Adrenal gland (tissue), 12 donors: ENCODE measurements around the gene ATG2B. TPM values are rescaled to one million over a fixed set of nuclear protein-coding genes. Genes with fewer than 3 reads are reported as not detected.

Experiments used
- DNase-seq, 7 donors: peaks; one replicate each; pipeline ENCODE4 v3.0.0-alpha.2; 2019 to 2020
- H3K27ac ChIP-seq, 5 donors: fragments of 200-600 bp; sonication (generic) in 4 of 5; 1 replicate in 3 of 5; 2 replicates in 2 of 5; pipeline versions ENCODE4 v1.5.1 to v1.8.0; 2016 to 2020; ENCODE audit warnings: mild to moderate bottlenecking in 1 of 5
- H3K27me3 ChIP-seq: fragments of 200-600 bp; 2 replicates; pipeline ENCODE4 v1.8.0; 2021
- H3K36me3 ChIP-seq, 2 donors: fragments of 200-600 bp; replicated peaks in 1 of 2; 1 replicate in 1 of 2; 2 replicates in 1 of 2; pipeline versions ENCODE4 v1.5.1 to v1.8.0; 2018 to 2022
- H3K4me1 ChIP-seq, 2 donors: fragments of 200-600 bp; replicated peaks in 1 of 2; 1 replicate in 1 of 2; 2 replicates in 1 of 2; pipeline versions ENCODE4 v1.5.1 to v1.8.0; 2018 to 2021
- H3K4me3 ChIP-seq, 4 donors: fragments of 200-600 bp; sonication (generic) in 3 of 4; one replicate each; pipeline ENCODE4 v1.5.1; 2016 to 2018
- H3K9me3 ChIP-seq, 3 donors: fragments of 200-600 bp; sonication (generic) in 1 of 3; replicated peaks in 1 of 3; 1 replicate in 2 of 3; 2 replicates in 1 of 3; pipeline versions ENCODE4 v1.5.1 to v1.8.0; 2016 to 2021
- CTCF ChIP-seq, 6 experiments: fragments of 450-650 bp in 4 of 6; fragments of 200-600 bp in 2 of 6; sonication (generic) in 1 of 6; IDR thresholded peaks; 1 replicate in 5 of 6; 2 replicates in 1 of 6; pipeline versions ENCODE4 v1.5.1 to v1.8.0; 2016 to 2021; ENCODE audit warnings: antibody characterized with exemption in 6 of 6, mild to moderate bottlenecking in 2 of 6, moderate library complexity in 1 of 6
- POLR2A ChIP-seq, 2 donors: fragments of 450-650 bp; IDR thresholded peaks; one replicate each; pipeline ENCODE4 v1.6.1; 2017; ENCODE audit warnings: antibody characterized with exemption in 2 of 2, mild to moderate bottlenecking in 2 of 2, moderate library complexity in 1 of 2
- WGBS, 4 donors: extraction: QIAGEN DNeasy Blood & Tissue Kit in 2 of 4; methylation state at CpG; one replicate each; pipeline versions ENCODE4 v1.1.5 to v1.1.7; 2013 to 2017; 5-methylcytosine and 5-hydroxymethylcytosine counted together
- intact Hi-C, 2 donors: fragments of 100-400 bp; cut with DNase I; formaldehyde crosslinking; loops; one replicate each; pipeline versions ENCODE4 v1.14.1 to v1.15.0; 2022 to 2023
- polyA plus RNA-seq, 3 donors: library from polyadenylated mRNA; stranded (reverse); fragments of 200-250 nt in 2 of 3; fragments of 350-450 nt in 1 of 3; fragmentation: Illumina TruSeq in 1 of 3; extraction: RNeasy Lipid Tissue Mini Kit (QIAGEN cat#74804) in 1 of 3; gene quantifications; one replicate each; pipeline ENCODE4 v1.2.3, GENCODE V29; 2013 to 2014
- total RNA-seq, 9 donors: library from RNA; depleted of rRNA in 4 of 9; stranded (reverse); fragments of >200 nt in 4 of 9; fragments of 120-200 nt in 1 of 9; fragmentation: NEBNext Ultra II Directional in 1 of 9; extraction: Animal tissue kit (Norgen Biotek cat#: 25700) in 1 of 9; gene quantifications; one replicate each; pipeline versions ENCODE4 v1.1.0 to v1.2.4, GENCODE V29; 2013 to 2023
- donor health status: healthy with polysubstance abuse.
- donor health status: Bipolar disorder and iron deficiency.
- donor health status: DM: yes; HTN: yes; CAD: no.
- donor health status: DM: no; HTN: no; CAD: no.
- donor health status: DM: no; HTN: no; CAD: no.
- donor health status: DM: yes; HTN: yes; CAD: no.

ATG2B gene
- total and polyA plus RNA-seq, 12 donors, result 8.3 to 34.8 (median 18.5) TPM

- Histone ChIP-seq H3K9me3 (no peaks in the 10 kb centered on the region), H3K4me1 (no peaks in the 10 kb centered on the region), H3K36me3 (no peaks in the 10 kb centered on the region), H3K27me3 (no peaks in the 10 kb centered on the region), H3K4me3 (no peak overlapping the region), H3K27ac (no peak overlapping the region)
- peak in 1 of 7 donors; percentile 29 for DNase-seq
- no peak for TF ChIP-seq POLR2A (IDR thresholded peaks at IDR 0.05)
- TF ChIP-seq CTCF (IDR thresholded peaks at IDR 0.05), result no peak
- 86 to 91% (median 89%) methylated on average over 12 to 14 of the region's 14 CpGs for WGBS, 4 donors
- intact Hi-C loops, result no loop called here
Observed at GRCh38 chr14:96264200-96264553, 99.0 kb downstream of the ATG2B start.

DNA sequence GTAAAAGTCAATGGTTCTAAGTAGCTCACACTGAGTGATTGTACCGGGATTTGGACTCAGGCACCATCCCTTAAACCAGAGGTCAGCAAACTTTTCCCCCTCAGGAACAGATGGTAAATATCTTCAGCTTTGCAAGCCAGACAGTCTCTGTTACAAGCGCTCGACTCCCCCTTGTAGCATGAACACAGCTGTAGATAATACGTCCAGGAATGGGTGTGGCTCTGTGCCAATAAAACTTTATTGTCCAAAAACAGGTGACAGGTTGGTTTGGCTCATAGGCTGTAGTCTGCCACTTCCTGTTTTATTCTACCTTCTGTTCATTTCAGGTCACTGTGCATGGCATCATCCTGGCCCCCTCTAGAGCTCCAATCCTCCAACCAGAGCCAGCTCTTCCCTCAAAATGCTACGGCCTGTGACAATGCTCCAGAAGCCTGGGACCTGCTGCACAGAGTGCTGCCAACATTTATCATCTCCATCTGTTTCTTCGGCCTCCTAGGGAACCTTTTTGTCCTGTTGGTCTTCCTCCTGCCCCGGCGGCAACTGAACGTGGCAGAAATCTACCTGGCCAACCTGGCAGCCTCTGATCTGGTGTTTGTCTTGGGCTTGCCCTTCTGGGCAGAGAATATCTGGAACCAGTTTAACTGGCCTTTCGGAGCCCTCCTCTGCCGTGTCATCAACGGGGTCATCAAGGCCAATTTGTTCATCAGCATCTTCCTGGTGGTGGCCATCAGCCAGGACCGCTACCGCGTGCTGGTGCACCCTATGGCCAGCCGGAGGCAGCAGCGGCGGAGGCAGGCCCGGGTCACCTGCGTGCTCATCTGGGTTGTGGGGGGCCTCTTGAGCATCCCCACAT, 99.6 kb downstream of the ATG2B start:
- no peaks in the 10 kb centered on the region for H3K4me1 ChIP-seq
- TF ChIP-seq CTCF (IDR thresholded peaks at IDR 0.05) (no peak), POLR2A (IDR thresholded peaks at IDR 0.05) (no peak)
- intact Hi-C loops, result no loop called here
- H3K4me3 ChIP-seq, result no peak overlapping the region
- no peaks in the 10 kb centered on the region for H3K27me3 ChIP-seq
- no peak overlapping the region for H3K27ac ChIP-seq
- H3K9me3 ChIP-seq, result no peaks in the 10 kb centered on the region
- WGBS, 4 donors, result 77 to 89% (median 86%) methylated on average over 9 to 20 of the region's 20 CpGs
- H3K36me3 ChIP-seq, result no peaks in the 10 kb centered on the region
- no peak for DNase-seq

DNA sequence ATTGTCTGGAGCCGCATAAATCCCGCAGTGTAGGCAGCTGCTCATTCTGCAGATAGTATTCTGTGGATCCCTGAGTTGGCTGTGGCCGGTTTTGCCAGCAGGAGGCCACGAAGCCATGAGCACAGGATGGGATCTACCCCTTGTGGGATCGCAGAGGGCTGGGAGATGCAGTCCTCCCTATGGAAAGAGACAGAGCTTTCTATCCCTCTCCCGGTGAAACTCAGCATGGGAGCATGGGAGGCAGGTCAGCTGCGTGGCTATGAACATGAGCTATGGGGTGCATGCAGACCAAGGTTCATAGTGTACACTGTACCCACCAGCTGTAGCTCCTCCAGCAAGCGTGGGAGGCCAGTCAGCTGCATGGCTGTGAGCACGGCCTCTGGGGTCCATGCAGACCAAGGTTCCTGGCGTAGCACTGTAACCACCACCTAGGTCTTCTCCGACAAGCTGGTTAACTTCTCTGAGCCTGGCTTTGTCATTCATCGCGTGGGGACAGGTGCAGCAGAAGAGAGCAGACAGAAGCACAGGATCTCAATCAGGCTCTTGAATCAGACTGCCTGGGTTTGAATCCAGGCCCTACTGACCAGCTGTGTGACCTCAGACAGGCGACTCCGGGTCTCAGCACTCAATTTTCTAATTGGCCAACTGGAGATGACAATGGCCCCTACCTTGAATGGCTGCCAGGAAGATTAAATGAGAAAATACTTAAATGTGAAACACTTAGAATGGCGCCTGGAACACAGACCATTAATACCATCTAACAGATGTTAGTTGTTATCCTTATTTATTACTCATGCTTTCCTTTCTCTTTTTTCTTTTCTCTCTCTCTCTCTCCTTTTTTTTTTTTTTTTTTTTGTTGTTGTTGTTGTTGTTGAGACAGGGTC, 101.1 kb downstream of the ATG2B start:
- intact Hi-C loops, result no loop called here
- TF ChIP-seq POLR2A (IDR thresholded peaks at IDR 0.05), result no peak
- Histone ChIP-seq H3K4me3 (no peak overlapping the region), H3K36me3 (no peaks in the 10 kb centered on the region), H3K4me1 (no peaks in the 10 kb centered on the region), H3K9me3 (no peaks in the 10 kb centered on the region), H3K27ac (no peak overlapping the region), H3K27me3 (no peaks in the 10 kb centered on the region)
- WGBS, 4 donors, result 81 to 87% (median 82%) methylated on average over 11 to 16 of the region's 16 CpGs
- no peak for DNase-seq

DNA sequence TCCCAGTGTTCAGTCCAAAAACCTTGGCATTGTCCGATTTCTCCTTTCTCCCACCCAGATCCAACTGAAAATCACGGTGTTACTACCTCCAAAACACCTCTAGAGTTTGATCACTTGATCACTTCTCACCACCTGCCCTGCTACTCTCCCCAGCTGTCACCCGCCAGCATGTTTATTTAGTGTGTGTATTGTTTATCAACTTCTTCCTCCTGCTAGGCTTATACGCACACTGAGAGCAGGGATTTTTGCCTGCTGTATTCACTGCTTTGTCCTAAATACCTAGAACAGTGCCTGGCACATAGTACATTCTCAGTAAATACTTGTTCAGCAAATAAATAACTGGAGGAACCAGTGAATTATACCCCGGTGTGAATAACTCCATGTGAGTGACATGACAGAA, 102.1 kb downstream of the ATG2B start:
- Histone ChIP-seq H3K36me3 (no peaks in the 10 kb centered on the region), H3K27me3 (no peaks in the 10 kb centered on the region), H3K4me1 (no peaks in the 10 kb centered on the region), H3K9me3 (no peaks in the 10 kb centered on the region), H3K4me3 (no peak overlapping the region), H3K27ac (no peak overlapping the region)
- 74 to 85% (median 80%) methylated on average over 5 of the region's 5 CpGs for WGBS, 4 donors
- intact Hi-C loops, result no loop called here
- DNase-seq, result no peak
- TF ChIP-seq CTCF (IDR thresholded peaks at IDR 0.05) (no peak), POLR2A (IDR thresholded peaks at IDR 0.05) (no peak)
